GM12878 (cell line): ENCODE measurements around the gene TMEM272. TPM values are rescaled to one million over a fixed set of nuclear protein-coding genes. Genes with fewer than 3 reads are reported as not detected.

ENCODE experiments used
- ATAC-seq: fragments of 200-7000 bp; cut with Tn5 transposase; 3 replicates; pipeline ENCODE4 v1.9.1; 2020; ENCODE audit warnings: mild to moderate bottlenecking, moderate library complexity
- BruUV-seq: library from RNA; stranded (reverse); fragments of 400-500 nt; replicated peaks from 2 replicates; lab custom pipeline; 2021; lab: Mats Ljungman, UMichigan
- CTCF ChIA-PET: fragments of 300-600 bp; sonication (Branson Sonifier 250); formaldehyde crosslinking; extraction: SDS; loops from one replicate; lab custom pipeline; 2021; ENCODE audit warnings: inconsistent platforms; lab: Yijun Ruan, JAX
- POLR2A ChIA-PET: fragments of 350-600 bp; formaldehyde crosslinking; extraction: SDS; loops from one replicate; lab custom pipeline; 2021; ENCODE audit warnings: inconsistent platforms; lab: Charles Lee
- RAD21 ChIA-PET: fragments of 300-600 bp; sonication (Branson Sonifier 250); formaldehyde crosslinking; loops from one replicate; lab custom pipeline; 2023; ENCODE audit warnings: antibody characterized with exemption; ENCODE audit not compliant: unreplicated experiment; lab: Charles Lee
- SMC1A ChIA-PET: fragments of 300-600 bp; sonication (Branson Sonifier 250); formaldehyde crosslinking; loops from one replicate; lab custom pipeline; 2023; ENCODE audit not compliant: unreplicated experiment, uncharacterized antibody; lab: Charles Lee
- DNase-seq: peaks from one replicate; pipeline ENCODE4 v3.0.0-alpha.2; 2011; ENCODE audit warnings: low read depth, low spot score
- FAIRE-seq: peaks from 3 replicates; lab custom pipeline; 2011; peaks lifted over from hg19 to GRCh38; lab: Jason Lieb, UNC
- H2AFZ ChIP-seq: 2 replicates; pipeline ENCODE4 v1.6.0; 2011; ENCODE audit warnings: low read depth, low read length, control low read depth; ENCODE audit not compliant: control insufficient read depth
- H3K27ac ChIP-seq: 2 replicates; pipeline ENCODE4 v1.5.1; 2011; ENCODE audit warnings: control low read depth; ENCODE audit not compliant: control insufficient read depth, insufficient read depth
- H3K27me3 ChIP-seq, 2 experiments: replicated peaks in 1 of 2; 2 replicates each; pipeline versions ENCODE4 v1.6.0 to v1.6.1; 2011; ENCODE audit warnings: low read length in 1 of 2; ENCODE audit not compliant: control insufficient read depth in 2 of 2, insufficient read depth in 2 of 2
- H3K36me3 ChIP-seq, 2 experiments: 2 replicates each; pipeline ENCODE4 v1.5.1; 2011; ENCODE audit warnings: low read length in 1 of 2; ENCODE audit not compliant: control insufficient read depth in 2 of 2, insufficient read depth in 2 of 2
- H3K4me1 ChIP-seq: 2 replicates; pipeline ENCODE4 v1.6.1; 2011; ENCODE audit warnings: mild to moderate bottlenecking, low read length, moderate library complexity, mixed read lengths; ENCODE audit not compliant: control insufficient read depth, insufficient read depth
- H3K4me2 ChIP-seq: 2 replicates; pipeline ENCODE4 v1.6.0; 2011; ENCODE audit warnings: control low read depth; ENCODE audit not compliant: control insufficient read depth, insufficient read depth
- H3K4me3 ChIP-seq: fragments of 200-600 bp; sonication (generic); 2 replicates; pipeline ENCODE4 v1.5.1; 2016
- H3K79me2 ChIP-seq: 2 replicates; pipeline ENCODE4 v1.6.0; 2011; ENCODE audit warnings: low read length; ENCODE audit not compliant: control insufficient read depth, insufficient read depth
- H3K9ac ChIP-seq: 2 replicates; pipeline ENCODE4 v1.8.0; 2011; ENCODE audit warnings: low read length, control low read depth, mixed read lengths; ENCODE audit not compliant: control insufficient read depth, insufficient read depth
- H3K9me3 ChIP-seq: replicated peaks from 3 replicates; pipeline ENCODE4 v1.5.1; 2011; ENCODE audit warnings: mild to moderate bottlenecking, low read length; ENCODE audit not compliant: control insufficient read depth, insufficient read depth
- H4K20me1 ChIP-seq: 2 replicates; pipeline ENCODE4 v1.6.0; 2011; ENCODE audit not compliant: control insufficient read depth, insufficient read depth
- BACH1 ChIP-seq: fragments of 450-650 bp; IDR thresholded peaks from 2 replicates; pipeline ENCODE4 v1.6.1; 2017; ENCODE audit warnings: mild to moderate bottlenecking, borderline replicate concordance
- BCL3 ChIP-seq: IDR thresholded peaks from 2 replicates; pipeline ENCODE4 v1.6.1; 2011; ENCODE audit warnings: borderline replicate concordance, low read depth, mild to moderate bottlenecking, moderate library complexity, low read length; ENCODE audit not compliant: insufficient read depth, poor library complexity, severe bottlenecking
- CREM ChIP-seq: IDR thresholded peaks from 2 replicates; pipeline ENCODE4 v1.6.1; 2014; ENCODE audit warnings: antibody characterized with exemption, low read depth
- JUNB ChIP-seq: IDR thresholded peaks from 2 replicates; pipeline ENCODE4 v1.6.1; 2016; ENCODE audit warnings: antibody characterized with exemption, mild to moderate bottlenecking
- KLF5 ChIP-seq: fragments of 450-650 bp; IDR thresholded peaks from 2 replicates; pipeline ENCODE4 v1.6.1; 2014; ENCODE audit warnings: mild to moderate bottlenecking; ENCODE audit not compliant: partially characterized antibody
- MAX ChIP-seq: IDR thresholded peaks from 2 replicates; pipeline ENCODE4 v1.6.1; 2012; ENCODE audit warnings: low read depth, low read length, improper control_type of control experiment
- MLLT1 ChIP-seq: fragments of 450-650 bp; IDR thresholded peaks from 2 replicates; pipeline ENCODE4 v1.6.1; 2016; ENCODE audit warnings: mild to moderate bottlenecking
- MTA3 ChIP-seq: IDR thresholded peaks from 2 replicates; pipeline ENCODE4 v1.6.1; 2012; ENCODE audit warnings: low read length, inconsistent platforms, borderline replicate concordance
- MXI1 ChIP-seq: fragments of 150-350 bp; IDR thresholded peaks from 2 replicates; pipeline ENCODE4 v1.6.1; 2011; ENCODE audit warnings: low read depth, mild to moderate bottlenecking, inconsistent platforms, low read length, improper control_type of control experiment
- RAD21 ChIP-seq: IDR thresholded peaks from 2 replicates; pipeline ENCODE4 v1.6.1; 2011; ENCODE audit warnings: mild to moderate bottlenecking, low read depth, low read length, moderate library complexity; ENCODE audit not compliant: insufficient read depth
- RELA ChIP-seq: fragments of 450-650 bp; IDR thresholded peaks from 2 replicates; pipeline ENCODE4 v1.8.0; 2014; ENCODE audit warnings: borderline replicate concordance; ENCODE audit not compliant: partially characterized antibody
- TCF3 ChIP-seq: IDR thresholded peaks from 2 replicates; pipeline ENCODE4 v1.6.1; 2012; ENCODE audit warnings: low read depth, mild to moderate bottlenecking, low read length, borderline replicate concordance; ENCODE audit not compliant: insufficient read depth
- WGBS: methylation state at CpG from one replicate; pipeline ENCODE4 v1.1.6; 2016; ENCODE audit warnings: low lambda C conversion rate; ENCODE audit not compliant: insufficient replicate concordance, insufficient coverage; ENCODE audit errors: missing lambda C conversion rate; 5-methylcytosine and 5-hydroxymethylcytosine counted together
- in situ Hi-C: fragments of 300-500 bp; cut with MboI; formaldehyde crosslinking; loops from 9 replicates; pipeline ENCODE4 v1.14.3; 2018; ENCODE audit warnings: mixed read lengths
- intact Hi-C: fragments of 100-400 bp; cut with micrococcal nuclease; formaldehyde crosslinking; loops from one replicate; pipeline ENCODE4 v1.14.2; 2022; ENCODE audit not compliant: unreplicated experiment
- polyA plus RNA-seq, 11 experiments: library from polyadenylated mRNA; depleted of rRNA in 4 of 11; unstranded in 6 of 11; stranded (reverse) in 5 of 11; fragments of >200 nt; fragmentation: Nextera tagmentation in 4 of 11; fragmentation: Illumina TruSeq in 1 of 11; extraction: Ambion mirVana in 4 of 11; extraction: Trizol in 1 of 11; gene quantifications; 1 replicate in 1 of 11; 2 replicates in 10 of 11; pipeline versions ENCODE4 v1.2.1 to v1.2.3, GENCODE V29; 2011 to 2016; ENCODE audit warnings: inconsistent platforms in 2 of 11, missing spikeins in 2 of 11, low read depth in 1 of 11
- total RNA-seq, 4 experiments: library from RNA; depleted of rRNA in 3 of 4; stranded (reverse); fragments of >200 nt in 3 of 4; fragmentation: Illumina TruSeq in 1 of 4; extraction: Trizol in 1 of 4; gene quantifications; 2 replicates each; pipeline versions ENCODE4 v1.2.1 to v1.2.3, GENCODE V29; 2013 to 2021
- TF ChIP-seq, protein P1 (sequence below): IDR thresholded peaks from 2 replicates; pipeline ENCODE4 v1.6.1; 2012; ENCODE audit warnings: mild to moderate bottlenecking, low read depth, low read length
- TF ChIP-seq, protein P2 (sequence below): IDR thresholded peaks from 2 replicates; pipeline ENCODE4 v1.6.1; 2011; ENCODE audit warnings: low read depth, low read length, improper control_type of control experiment, borderline replicate concordance

Gene TMEM272
- total and polyA plus RNA-seq, 10 of the 15 experiments (the other 5 are each of a cell fraction or from before 2014, with no cell fraction given) = 0.01 to 0.04 TPM; not detected in 8

- no TSS peak for BruUV-seq
- Histone ChIP-seq H3K4me1 (no peaks in the 10 kb centered on the region), H3K79me2 (no peaks in the 10 kb centered on the region), H3K27ac (no peak overlapping the region), H3K27me3 (peaks cover 0 to 2% of the 10 kb centered on the region in 2 experiments; a peak in 1 of 4 replicates), H3K4me3 (no peak overlapping the region), H3K9ac (no peak overlapping the region), H3K4me2 (no peak overlapping the region), H4K20me1 (no peaks in the 10 kb centered on the region), H3K36me3 (no peaks in the 10 kb centered on the region), H3K9me3 (no peaks in the 10 kb centered on the region), H2AFZ (no peak overlapping the region)
- ChIA-PET CTCF (interaction anchor here (1.1 kb wide), 1 partner anchor 20 kb away, joined by 3 read pairs; no protein-coding TSS in a partner anchor), POLR2A (no interaction called here), RAD21 (no interaction called here), SMC1A (interaction anchor here (1.9 kb wide), 1 partner anchor 42 kb away, joined by 5 read pairs; no protein-coding TSS in a partner anchor)
- intact Hi-C loops = no loop called here
- FAIRE-seq = no peak
- no peak for ATAC-seq
- DNase-seq = no peak
- in situ Hi-C loops = no loop called here
- TF ChIP-seq RELA = no peak
- TF ChIP-seq MTA3 = no peak
- no peak for TF ChIP-seq TCF3
- TF ChIP-seq MAX = no peak
- TF ChIP-seq JUNB = no peak
- TF ChIP-seq MXI1 = no peak
- TF ChIP-seq BCL3 = no peak
- TF ChIP-seq, protein P1, sequence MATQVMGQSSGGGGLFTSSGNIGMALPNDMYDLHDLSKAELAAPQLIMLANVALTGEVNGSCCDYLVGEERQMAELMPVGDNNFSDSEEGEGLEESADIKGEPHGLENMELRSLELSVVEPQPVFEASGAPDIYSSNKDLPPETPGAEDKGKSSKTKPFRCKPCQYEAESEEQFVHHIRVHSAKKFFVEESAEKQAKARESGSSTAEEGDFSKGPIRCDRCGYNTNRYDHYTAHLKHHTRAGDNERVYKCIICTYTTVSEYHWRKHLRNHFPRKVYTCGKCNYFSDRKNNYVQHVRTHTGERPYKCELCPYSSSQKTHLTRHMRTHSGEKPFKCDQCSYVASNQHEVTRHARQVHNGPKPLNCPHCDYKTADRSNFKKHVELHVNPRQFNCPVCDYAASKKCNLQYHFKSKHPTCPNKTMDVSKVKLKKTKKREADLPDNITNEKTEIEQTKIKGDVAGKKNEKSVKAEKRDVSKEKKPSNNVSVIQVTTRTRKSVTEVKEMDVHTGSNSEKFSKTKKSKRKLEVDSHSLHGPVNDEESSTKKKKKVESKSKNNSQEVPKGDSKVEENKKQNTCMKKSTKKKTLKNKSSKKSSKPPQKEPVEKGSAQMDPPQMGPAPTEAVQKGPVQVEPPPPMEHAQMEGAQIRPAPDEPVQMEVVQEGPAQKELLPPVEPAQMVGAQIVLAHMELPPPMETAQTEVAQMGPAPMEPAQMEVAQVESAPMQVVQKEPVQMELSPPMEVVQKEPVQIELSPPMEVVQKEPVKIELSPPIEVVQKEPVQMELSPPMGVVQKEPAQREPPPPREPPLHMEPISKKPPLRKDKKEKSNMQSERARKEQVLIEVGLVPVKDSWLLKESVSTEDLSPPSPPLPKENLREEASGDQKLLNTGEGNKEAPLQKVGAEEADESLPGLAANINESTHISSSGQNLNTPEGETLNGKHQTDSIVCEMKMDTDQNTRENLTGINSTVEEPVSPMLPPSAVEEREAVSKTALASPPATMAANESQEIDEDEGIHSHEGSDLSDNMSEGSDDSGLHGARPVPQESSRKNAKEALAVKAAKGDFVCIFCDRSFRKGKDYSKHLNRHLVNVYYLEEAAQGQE = no peak
- TF ChIP-seq RAD21 = no peak
- no peak for TF ChIP-seq MLLT1
- TF ChIP-seq CREM = no peak
- TF ChIP-seq, protein P2, sequence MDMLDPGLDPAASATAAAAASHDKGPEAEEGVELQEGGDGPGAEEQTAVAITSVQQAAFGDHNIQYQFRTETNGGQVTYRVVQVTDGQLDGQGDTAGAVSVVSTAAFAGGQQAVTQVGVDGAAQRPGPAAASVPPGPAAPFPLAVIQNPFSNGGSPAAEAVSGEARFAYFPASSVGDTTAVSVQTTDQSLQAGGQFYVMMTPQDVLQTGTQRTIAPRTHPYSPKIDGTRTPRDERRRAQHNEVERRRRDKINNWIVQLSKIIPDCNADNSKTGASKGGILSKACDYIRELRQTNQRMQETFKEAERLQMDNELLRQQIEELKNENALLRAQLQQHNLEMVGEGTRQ = no peak
- TF ChIP-seq BACH1 = no peak
- no peak for TF ChIP-seq KLF5
- 95% methylated on average over 1 of the region's 1 CpG for WGBS
Measured at GRCh38 chr13:51856998-51857397, 12.0 kb upstream of the TMEM272 start.
